ENCODE measurements around the gene MAGIX. TPM values are rescaled to one million over a fixed set of nuclear protein-coding genes. Genes with fewer than 3 reads are reported as not detected.

MAGIX gene
- total RNA-seq, 1 donor from 2014 or later = 2.1 TPM

GRCh38 chrX:49190821-49191573 is 28.4 kb downstream of the MAGIX start:
- Histone ChIP-seq H3K27me3 (ENCODE audit: control insufficient read depth in 3 of 3, insufficient read depth in 3 of 3, low read length in 3 of 3) (no peaks in the 10 kb centered on the region), H3K36me3 (ENCODE audit: control insufficient read depth in 3 of 3, insufficient read depth in 3 of 3, low read length in 3 of 3) (no peaks in the 10 kb centered on the region), H3K9ac (ENCODE audit: low read depth in 1 of 3, low read length in 3 of 3) (peak overlapping the region; percentile 79 to 89 (median 80)), H3K9me3 (ENCODE audit: control insufficient read depth in 3 of 3, low read length in 3 of 3) (no peaks in the 10 kb centered on the region), H3K4me1 (ENCODE audit: control insufficient read depth in 3 of 3, insufficient read depth in 3 of 3, low read length in 3 of 3) (peaks cover 0 to 4% (median 3%) of the 10 kb centered on the region in 3 donors), H3K27ac (ENCODE audit: low read depth, low read length) (peak overlapping the region; percentile 77), H3K4me3 (ENCODE audit: low read length in 3 of 3) (peak overlapping the region; percentile 71 to 79 (median 72))

DNA sequence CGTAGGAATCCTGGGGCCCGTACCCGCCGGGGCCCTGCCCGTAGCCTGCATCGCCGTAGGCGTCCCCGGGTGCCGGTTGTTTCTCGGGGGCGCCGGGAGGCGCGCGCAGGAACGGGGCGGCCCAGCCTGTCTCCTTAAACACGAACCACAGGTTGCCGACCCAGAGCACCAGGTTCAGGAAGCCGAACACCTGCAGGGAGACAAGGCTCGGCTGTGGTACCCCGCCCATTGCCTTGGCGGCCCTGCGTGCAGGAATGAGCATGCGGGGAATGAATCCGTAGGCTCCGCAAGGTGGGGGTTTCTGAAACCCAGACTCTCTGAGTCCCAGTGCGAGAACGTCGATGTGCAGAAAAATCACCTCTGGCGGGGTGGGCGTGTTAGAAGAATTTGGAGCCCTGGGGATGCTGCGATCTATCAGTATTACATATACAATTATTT is 29.0 kb downstream of the MAGIX start:
- peak overlapping the region; percentile 71 to 79 (median 72) for H3K4me3 ChIP-seq (ENCODE audit: low read length in 3 of 3)
- H3K27ac ChIP-seq (ENCODE audit: low read depth, low read length) = peak overlapping the region; percentile 77
- H3K4me1 ChIP-seq (ENCODE audit: control insufficient read depth in 3 of 3, insufficient read depth in 3 of 3, low read length in 3 of 3) = peaks cover 0 to 4% (median under 1%) of the 10 kb centered on the region in 3 donors
- no peaks in the 10 kb centered on the region for H3K36me3 ChIP-seq (ENCODE audit: control insufficient read depth in 3 of 3, insufficient read depth in 3 of 3, low read length in 3 of 3)
- peak overlapping the region; percentile 79 to 89 (median 80) for H3K9ac ChIP-seq (ENCODE audit: low read depth in 1 of 3, low read length in 3 of 3)
- H3K9me3 ChIP-seq (ENCODE audit: control insufficient read depth in 3 of 3, low read length in 3 of 3) = no peaks in the 10 kb centered on the region
- no peaks in the 10 kb centered on the region for H3K27me3 ChIP-seq (ENCODE audit: control insufficient read depth in 3 of 3, insufficient read depth in 3 of 3, low read length in 3 of 3)

DNA sequence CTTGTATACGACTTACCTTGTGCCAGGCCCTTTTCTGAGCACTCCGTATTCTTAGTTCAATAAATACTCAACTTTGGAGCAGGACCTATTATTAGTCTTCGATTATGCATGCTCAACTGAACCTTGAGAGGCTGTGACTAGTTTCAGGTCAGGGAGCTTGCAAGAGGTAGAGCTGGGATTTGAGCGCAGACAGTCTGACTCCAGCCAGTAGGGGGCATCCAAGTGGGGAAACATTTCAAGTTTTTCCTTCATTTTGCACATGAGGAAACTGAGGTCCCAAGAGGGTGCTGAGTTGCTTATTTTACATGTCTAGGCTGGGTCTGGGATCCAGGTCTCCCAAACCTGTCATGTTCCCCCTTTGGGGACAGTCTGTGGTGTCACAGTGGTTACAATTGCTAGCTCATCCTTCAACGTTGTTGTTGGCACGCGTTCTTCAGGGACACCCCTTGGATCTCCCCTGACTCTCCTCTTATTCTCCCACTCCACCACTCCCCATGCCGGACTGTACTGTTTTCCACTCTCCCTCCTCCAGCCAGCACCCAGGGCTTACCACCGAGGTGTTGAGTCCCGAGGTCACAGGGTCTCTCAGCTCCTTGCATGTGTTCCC is 30.3 kb downstream of the MAGIX start:
- Histone ChIP-seq H3K4me1 (ENCODE audit: control insufficient read depth in 3 of 3, insufficient read depth in 3 of 3, low read length in 3 of 3) (peaks cover 0 to 4% (median 0%) of the 10 kb centered on the region in 3 donors), H3K9me3 (ENCODE audit: control insufficient read depth in 3 of 3, low read length in 3 of 3) (no peaks in the 10 kb centered on the region), H3K36me3 (ENCODE audit: control insufficient read depth in 3 of 3, insufficient read depth in 3 of 3, low read length in 3 of 3) (no peaks in the 10 kb centered on the region), H3K4me3 (ENCODE audit: low read length in 3 of 3) (no peak overlapping the region), H3K27ac (ENCODE audit: low read depth, low read length) (no peak overlapping the region), H3K27me3 (ENCODE audit: control insufficient read depth in 3 of 3, insufficient read depth in 3 of 3, low read length in 3 of 3) (peaks cover 0 to 4% (median 0%) of the 10 kb centered on the region in 3 donors), H3K9ac (ENCODE audit: low read depth in 1 of 3, low read length in 3 of 3) (peak overlapping the region in 1 of 3 donors; percentile 4)

DNA sequence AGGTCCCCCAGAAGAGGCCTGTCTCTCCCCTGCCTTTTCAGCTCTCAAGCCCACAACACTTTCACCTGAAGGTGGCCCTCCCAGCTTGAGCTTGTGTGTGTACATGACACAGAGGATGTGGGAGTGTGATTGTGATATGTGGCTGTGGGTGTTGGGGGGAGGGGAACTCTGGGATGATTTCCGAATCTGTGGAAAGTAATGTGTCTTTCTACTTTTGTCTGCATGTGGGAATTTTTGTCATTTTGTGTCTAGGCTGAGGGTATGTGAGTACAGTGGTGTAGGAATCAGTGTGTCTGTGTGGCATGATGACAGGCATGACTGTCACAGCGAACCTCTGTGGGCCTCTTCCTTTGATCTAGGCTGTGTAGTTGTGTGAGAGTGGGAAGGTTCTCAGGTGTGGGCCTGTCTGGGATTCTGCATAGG is 31.0 kb downstream of the MAGIX start:
- no peaks in the 10 kb centered on the region for H3K9me3 ChIP-seq (ENCODE audit: control insufficient read depth in 3 of 3, low read length in 3 of 3)

DNA sequence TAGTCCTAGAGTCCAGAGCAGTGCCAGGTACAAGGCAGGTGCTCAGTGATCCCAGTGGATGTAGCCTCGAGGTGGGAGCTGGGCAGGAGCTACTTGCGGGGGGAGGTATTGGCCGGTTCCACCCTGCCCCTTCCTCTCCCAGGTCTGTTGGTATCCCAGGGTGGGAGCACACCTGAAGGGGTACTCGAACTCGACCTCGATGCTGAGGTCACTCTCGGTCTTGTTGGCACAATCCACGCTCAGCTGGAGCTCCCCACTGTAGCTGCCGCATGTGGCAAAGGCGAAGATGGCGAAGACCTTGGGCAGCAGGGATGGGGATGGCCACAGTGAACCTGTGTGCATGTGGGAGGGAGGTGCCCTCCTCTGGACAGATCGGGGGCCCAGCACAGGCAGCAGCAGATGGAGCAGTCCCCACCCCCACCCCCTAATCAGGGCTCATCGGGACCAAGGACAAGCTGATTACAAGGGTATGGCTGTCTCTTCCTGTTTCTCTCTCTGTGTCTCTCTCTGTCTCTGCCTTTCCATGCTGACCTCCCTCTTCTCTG is 35.1 kb downstream of the MAGIX start:
- H3K36me3 ChIP-seq (ENCODE audit: control insufficient read depth in 3 of 3, insufficient read depth in 3 of 3, low read length in 3 of 3) = no peaks in the 10 kb centered on the region

More for the DNA sequence above, 31.0 kb downstream of the MAGIX start:
- H3K27ac ChIP-seq (ENCODE audit: low read depth, low read length) = no peak overlapping the region
- H3K4me3 ChIP-seq (ENCODE audit: low read length in 3 of 3) = no peak overlapping the region
- H3K36me3 ChIP-seq (ENCODE audit: control insufficient read depth in 3 of 3, insufficient read depth in 3 of 3, low read length in 3 of 3) = no peaks in the 10 kb centered on the region
- no peak overlapping the region for H3K9ac ChIP-seq (ENCODE audit: low read depth in 1 of 3, low read length in 3 of 3)
- H3K27me3 ChIP-seq (ENCODE audit: control insufficient read depth in 3 of 3, insufficient read depth in 3 of 3, low read length in 3 of 3) = peaks cover 0 to 6% (median 0%) of the 10 kb centered on the region in 3 donors
- H3K4me1 ChIP-seq (ENCODE audit: control insufficient read depth in 3 of 3, insufficient read depth in 3 of 3, low read length in 3 of 3) = peaks cover 0 to 4% (median 0%) of the 10 kb centered on the region in 3 donors

GRCh38 chrX:49198540-49199314 is 36.2 kb downstream of the MAGIX start:
- no peak overlapping the region for H3K27ac ChIP-seq (ENCODE audit: low read depth, low read length)
- no peak overlapping the region for H3K9ac ChIP-seq (ENCODE audit: low read depth in 1 of 3, low read length in 3 of 3)
- no peak overlapping the region for H3K4me3 ChIP-seq (ENCODE audit: low read length in 3 of 3)
- no peaks in the 10 kb centered on the region for H3K36me3 ChIP-seq (ENCODE audit: control insufficient read depth in 3 of 3, insufficient read depth in 3 of 3, low read length in 3 of 3)
- H3K9me3 ChIP-seq (ENCODE audit: control insufficient read depth in 3 of 3, low read length in 3 of 3) = no peaks in the 10 kb centered on the region
- peaks cover 0 to 11% (median 0%) of the 10 kb centered on the region in 3 donors for H3K27me3 ChIP-seq (ENCODE audit: control insufficient read depth in 3 of 3, insufficient read depth in 3 of 3, low read length in 3 of 3)
- H3K4me1 ChIP-seq (ENCODE audit: control insufficient read depth in 3 of 3, insufficient read depth in 3 of 3, low read length in 3 of 3) = no peaks in the 10 kb centered on the region

More for the DNA sequence above, 35.1 kb downstream of the MAGIX start:
- Histone ChIP-seq H3K4me1 (ENCODE audit: control insufficient read depth in 3 of 3, insufficient read depth in 3 of 3, low read length in 3 of 3) (no peaks in the 10 kb centered on the region), H3K4me3 (ENCODE audit: low read length in 3 of 3) (no peak overlapping the region), H3K9ac (ENCODE audit: low read depth in 1 of 3, low read length in 3 of 3) (no peak overlapping the region), H3K9me3 (ENCODE audit: control insufficient read depth in 3 of 3, low read length in 3 of 3) (no peaks in the 10 kb centered on the region), H3K27ac (ENCODE audit: low read depth, low read length) (no peak overlapping the region), H3K27me3 (ENCODE audit: control insufficient read depth in 3 of 3, insufficient read depth in 3 of 3, low read length in 3 of 3) (peaks cover 0 to 11% (median 0%) of the 10 kb centered on the region in 3 donors)

- no peaks in the 10 kb centered on the region for H3K4me1 ChIP-seq (ENCODE audit: control insufficient read depth in 3 of 3, insufficient read depth in 3 of 3, low read length in 3 of 3)
- H3K27ac ChIP-seq (ENCODE audit: low read depth, low read length) = no peak overlapping the region
- peaks cover 0 to 11% (median 0%) of the 10 kb centered on the region in 3 donors for H3K27me3 ChIP-seq (ENCODE audit: control insufficient read depth in 3 of 3, insufficient read depth in 3 of 3, low read length in 3 of 3)
- no peaks in the 10 kb centered on the region for H3K9me3 ChIP-seq (ENCODE audit: control insufficient read depth in 3 of 3, low read length in 3 of 3)
- no peak overlapping the region for H3K4me3 ChIP-seq (ENCODE audit: low read length in 3 of 3)
- H3K9ac ChIP-seq (ENCODE audit: low read depth in 1 of 3, low read length in 3 of 3) = no peak overlapping the region
- H3K36me3 ChIP-seq (ENCODE audit: control insufficient read depth in 3 of 3, insufficient read depth in 3 of 3, low read length in 3 of 3) = no peaks in the 10 kb centered on the region
Observed at GRCh38 chrX:49199315-49199595, 36.7 kb downstream of the MAGIX start.

DNA sequence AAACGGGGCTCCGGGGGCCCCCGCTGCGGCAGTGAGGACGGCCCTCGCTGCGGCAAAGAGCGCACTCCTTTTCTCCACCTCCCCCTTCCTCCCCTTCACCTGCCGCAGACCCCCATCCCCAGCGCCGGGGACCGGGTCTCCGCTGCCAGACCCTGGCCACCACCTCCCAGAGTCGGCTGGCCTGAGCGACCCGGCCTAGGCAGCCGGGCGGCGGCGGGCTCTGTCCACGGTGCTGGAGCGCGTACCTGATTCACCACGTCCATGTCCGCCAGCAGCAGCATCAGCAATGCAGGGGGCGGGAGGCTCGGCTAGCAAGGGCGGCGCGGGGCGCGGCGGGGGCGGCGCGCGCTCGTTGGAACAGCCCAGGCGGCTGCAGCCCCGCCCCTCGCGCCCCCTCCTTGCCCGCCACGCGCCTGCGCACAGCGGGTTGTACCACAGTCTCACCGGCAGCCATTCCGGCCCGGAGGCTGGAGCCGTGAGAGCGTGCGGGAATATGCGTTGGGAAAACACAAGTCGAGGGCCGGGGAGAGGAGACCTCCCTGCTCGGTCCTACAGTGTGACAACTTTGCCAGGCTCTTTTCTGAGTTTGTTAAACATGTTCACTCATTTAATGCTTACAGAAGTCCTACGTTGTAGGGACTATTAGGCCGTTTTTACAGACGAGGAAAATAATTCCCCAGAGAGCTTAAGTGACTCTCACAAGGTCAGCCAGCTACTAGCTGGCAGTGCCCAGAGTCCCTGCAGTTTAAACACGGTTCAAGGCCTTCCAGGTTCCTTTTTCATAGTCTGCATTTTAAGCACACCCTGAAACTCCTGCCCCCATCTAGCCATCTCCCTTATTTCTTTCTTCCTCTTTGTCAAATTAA is 37.6 kb downstream of the MAGIX start, which contains the start of gene SYP:
SYP (minus strand) TSS at position 288 of the 866 bp plus-strand sequence; CDS start at position 281, 7 bp downstream.
- Histone ChIP-seq H3K36me3 (ENCODE audit: control insufficient read depth in 3 of 3, insufficient read depth in 3 of 3, low read length in 3 of 3) (no peaks in the 10 kb centered on the region), H3K9ac (ENCODE audit: low read depth in 1 of 3, low read length in 3 of 3) (peak within 1 kb of the TSS in 2 of 3 donors; percentile 59 to 73), H3K4me1 (ENCODE audit: control insufficient read depth in 3 of 3, insufficient read depth in 3 of 3, low read length in 3 of 3) (no peaks in the 10 kb centered on the region), H3K9me3 (ENCODE audit: control insufficient read depth in 3 of 3, low read length in 3 of 3) (no peaks in the 10 kb centered on the region), H3K27ac (ENCODE audit: low read depth, low read length) (peak within 1 kb of the TSS; percentile 44), H3K4me3 (ENCODE audit: low read length in 3 of 3) (peak within 1 kb of the TSS; percentile 54 to 66 (median 58)), H3K27me3 (ENCODE audit: control insufficient read depth in 3 of 3, insufficient read depth in 3 of 3, low read length in 3 of 3) (peaks cover 0 to 11% (median 0%) of the 10 kb centered on the region in 3 donors)

DNA sequence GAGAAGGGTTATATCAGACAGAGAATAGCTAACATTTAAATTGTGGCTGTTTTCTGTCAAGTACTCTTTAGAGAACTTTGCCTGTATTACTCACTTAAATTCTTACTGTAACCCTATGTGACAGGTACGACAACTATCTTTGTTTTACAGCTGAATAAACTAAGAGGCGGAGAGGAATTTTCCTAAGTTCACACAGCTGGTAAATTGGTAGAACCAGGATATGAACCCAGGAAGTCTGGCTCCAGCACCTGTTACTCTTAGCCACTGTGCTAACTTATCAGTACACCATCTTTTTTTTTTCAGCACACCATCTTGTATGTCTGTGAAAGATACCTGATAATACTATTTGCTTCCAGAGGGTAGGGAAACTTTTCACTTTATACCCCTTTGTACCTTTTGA is 39.5 kb downstream of the MAGIX start:
- Histone ChIP-seq H3K36me3 (ENCODE audit: control insufficient read depth in 3 of 3, insufficient read depth in 3 of 3, low read length in 3 of 3) (no peaks in the 10 kb centered on the region), H3K27ac (ENCODE audit: low read depth, low read length) (no peak overlapping the region), H3K4me1 (ENCODE audit: control insufficient read depth in 3 of 3, insufficient read depth in 3 of 3, low read length in 3 of 3) (no peaks in the 10 kb centered on the region), H3K9me3 (ENCODE audit: control insufficient read depth in 3 of 3, low read length in 3 of 3) (no peaks in the 10 kb centered on the region), H3K4me3 (ENCODE audit: low read length in 3 of 3) (no peak overlapping the region), H3K9ac (ENCODE audit: low read depth in 1 of 3, low read length in 3 of 3) (no peak overlapping the region), H3K27me3 (ENCODE audit: control insufficient read depth in 3 of 3, insufficient read depth in 3 of 3, low read length in 3 of 3) (peaks cover 0 to 15% (median 0%) of the 10 kb centered on the region in 3 donors)

All from skeletal muscle tissue (tissue), 4 donors.